ENCODE results near the gene CDK5RAP3. TPM values are rescaled to one million over a fixed set of nuclear protein-coding genes. Genes with fewer than 3 reads are reported as not detected.

The CDK5RAP3 gene
- total RNA-seq, 4 donors from 2014 or later: 95.8 to 115 (median 107) TPM

DNA sequence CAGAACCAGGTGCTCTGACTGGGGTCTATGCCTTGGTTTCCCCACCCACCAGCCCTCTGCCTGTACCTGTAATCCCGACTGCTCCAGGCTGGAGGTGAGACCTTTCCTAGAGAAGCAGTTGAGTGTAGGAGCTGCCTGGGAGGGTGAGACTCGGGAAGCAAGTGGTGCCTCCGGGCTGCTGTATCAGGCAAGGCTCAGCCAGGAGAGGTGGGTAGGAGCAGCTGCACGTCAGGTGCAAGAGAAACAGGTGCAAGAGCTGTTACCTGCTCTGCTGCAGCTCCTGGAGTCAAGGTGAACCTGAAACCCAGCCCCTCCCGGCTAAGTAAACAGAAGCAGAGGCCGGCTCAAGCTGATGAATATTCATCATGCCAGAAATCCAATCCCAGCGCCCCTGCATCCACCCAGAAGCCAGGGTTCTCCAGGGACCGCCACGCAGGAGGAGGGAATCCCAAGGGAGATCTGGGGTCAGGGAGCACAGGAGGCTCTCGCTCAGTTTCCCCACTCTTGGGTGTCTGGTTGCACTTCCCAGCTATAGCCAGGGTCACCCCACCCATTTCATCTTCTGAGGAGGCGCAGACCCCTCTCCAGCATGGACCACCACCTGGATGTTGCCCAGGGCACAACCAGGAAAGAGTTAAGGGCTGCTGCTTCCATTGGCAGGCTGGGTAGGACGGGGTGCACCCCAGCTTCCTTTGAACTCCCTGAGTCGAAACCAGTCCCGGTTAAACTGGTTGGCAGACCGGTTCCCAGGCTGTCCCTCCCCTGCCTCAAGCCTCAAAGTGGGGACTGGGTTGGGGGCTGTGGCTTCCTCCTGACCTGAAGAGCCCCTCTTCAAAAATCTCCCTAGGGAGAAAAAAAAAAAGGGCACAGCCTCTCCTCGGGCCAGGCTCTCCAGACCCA is 13.1 kb upstream of the CDK5RAP3 start, which contains the start of gene PRR15L:
TSS of gene PRR15L (minus strand) at position 293 of the 900 bp plus-strand sequence. CDS start 4,649 bp downstream, outside the sequence.
- no peak within 1 kb of the TSS for H3K4me3 ChIP-seq (ENCODE audit: low read depth, poor library complexity, severe bottlenecking)
- DNase-seq (ENCODE audit: low spot score in 2 of 2): no peak
- TF ChIP-seq CTCF (IDR thresholded peaks at IDR 0.05) (no peak), POLR2A (IDR thresholded peaks at IDR 0.05) (no peak)
- 34 to 39% methylated on average over 13 to 16 of the region's 16 CpGs for WGBS, 2 donors
- intact Hi-C loops (cut with DNase I; ENCODE audit: low total_unique reads): no loop called here

DNA sequence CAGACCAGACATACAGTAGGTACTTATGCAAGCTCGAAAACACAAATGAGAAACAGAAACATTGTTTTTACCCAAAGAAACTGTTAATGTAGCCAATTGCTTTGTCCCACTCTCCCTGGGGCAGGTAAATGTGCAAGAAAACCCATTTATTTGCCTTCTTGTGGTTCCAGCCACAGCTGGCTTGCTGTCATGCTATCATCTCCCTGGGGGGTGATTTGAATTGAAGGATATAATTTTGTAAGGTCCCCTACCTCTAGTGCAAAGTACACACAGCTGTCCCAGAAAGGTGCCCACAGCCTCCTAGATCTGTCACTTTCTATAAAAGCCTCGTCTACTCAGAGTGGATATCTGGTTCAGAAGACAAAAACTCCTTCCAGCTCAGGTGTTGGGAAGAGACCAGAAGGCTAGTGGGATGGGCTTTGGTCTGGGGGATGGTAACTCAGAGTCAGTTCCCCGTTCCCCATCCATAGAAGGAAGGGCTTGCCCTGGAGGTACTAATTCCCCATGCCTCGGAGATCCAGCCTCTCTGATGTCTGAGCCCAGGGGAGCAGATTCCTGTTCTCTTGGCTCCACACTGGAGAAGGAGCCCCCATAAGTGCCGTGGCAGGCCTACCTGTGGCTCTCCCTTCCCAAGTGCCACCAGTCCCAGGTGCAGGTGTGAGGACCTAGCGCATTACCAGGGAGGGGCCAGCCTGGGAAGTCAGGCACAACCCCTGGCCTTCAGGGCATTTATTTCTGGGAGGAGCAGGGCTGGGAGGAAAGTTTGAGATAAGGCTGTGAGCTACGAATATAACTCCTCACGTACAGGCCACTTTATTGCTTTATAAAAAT is 10.9 kb upstream of the CDK5RAP3 start:
- no peak for TF ChIP-seq CTCF (IDR thresholded peaks at IDR 0.05)
- no peak for TF ChIP-seq POLR2A (IDR thresholded peaks at IDR 0.05)
- intact Hi-C loops (cut with DNase I; ENCODE audit: low total_unique reads): no loop called here
- DNase-seq (ENCODE audit: low spot score in 2 of 2): no peak
- WGBS, 2 donors: 53 to 58% methylated on average over 8 of the region's 8 CpGs
- no peak overlapping the region for H3K4me3 ChIP-seq (ENCODE audit: low read depth, poor library complexity, severe bottlenecking)

- H3K4me3 ChIP-seq (ENCODE audit: low read depth, poor library complexity, severe bottlenecking): no peak overlapping the region
- TF ChIP-seq POLR2A (IDR thresholded peaks at IDR 0.05) (no peak), CTCF (IDR thresholded peaks at IDR 0.05) (no peak)
- no peak for DNase-seq (ENCODE audit: low spot score in 2 of 2)
- intact Hi-C loops (cut with DNase I; ENCODE audit: low total_unique reads): no loop called here
- 87 to 88% methylated on average over 6 of the region's 6 CpGs for WGBS, 2 donors
Measured at GRCh38 chr17:47961406-47961805, 9.5 kb upstream of the CDK5RAP3 start.

- TF ChIP-seq CTCF (IDR thresholded peaks at IDR 0.05): no peak
- TF ChIP-seq POLR2A (IDR thresholded peaks at IDR 0.05): no peak
- no peak for DNase-seq (ENCODE audit: low spot score in 2 of 2)
- 93 to 95% methylated on average over 3 of the region's 3 CpGs for WGBS, 2 donors
- H3K4me3 ChIP-seq (ENCODE audit: low read depth, poor library complexity, severe bottlenecking): no peak overlapping the region
- intact Hi-C loops (cut with DNase I; ENCODE audit: low total_unique reads): no loop called here
Measured at GRCh38 chr17:47962901-47963300, 8.0 kb upstream of the CDK5RAP3 start.

- WGBS, 2 donors: 92 to 100% methylated on average over 5 of the region's 5 CpGs
- intact Hi-C loops (cut with DNase I; ENCODE audit: low total_unique reads): no loop called here
- H3K4me3 ChIP-seq (ENCODE audit: low read depth, poor library complexity, severe bottlenecking): no peak overlapping the region
- DNase-seq (ENCODE audit: low spot score in 2 of 2): no peak
- TF ChIP-seq CTCF (IDR thresholded peaks at IDR 0.05) (no peak), POLR2A (IDR thresholded peaks at IDR 0.05) (no peak)
Measured at GRCh38 chr17:47964856-47965255, 6.1 kb upstream of the CDK5RAP3 start.

All from lower leg skin (tissue), 4 donors.